ENCODE measurements around the gene CPD.
"Not testable (repeated sequence)": the region's sequence is repeated elsewhere in the genome, so short reads cannot be mapped to it uniquely, and the experiment has no call there.

CPD gene

DNA sequence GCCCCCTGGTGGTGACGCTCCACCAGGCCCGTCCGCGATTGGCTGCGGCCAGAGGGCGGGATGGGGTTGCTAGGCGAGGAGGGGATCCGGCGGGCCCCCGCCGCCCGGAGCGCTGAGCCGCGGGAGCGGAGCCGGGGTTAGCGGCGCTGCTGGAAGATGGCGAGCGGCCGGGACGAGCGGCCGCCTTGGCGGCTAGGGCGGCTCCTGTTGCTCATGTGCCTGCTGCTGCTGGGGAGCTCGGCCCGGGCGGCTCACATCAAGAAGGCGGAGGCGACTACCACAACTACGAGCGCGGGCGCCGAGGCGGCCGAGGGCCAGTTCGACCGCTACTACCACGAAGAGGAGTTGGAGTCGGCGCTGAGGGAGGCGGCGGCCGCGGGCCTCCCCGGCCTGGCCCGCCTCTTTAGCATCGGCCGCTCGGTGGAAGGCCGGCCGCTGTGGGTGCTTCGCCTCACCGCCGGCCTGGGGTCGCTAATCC is at the start of gene CPD:
TSS of gene CPD (plus strand) at position 103 of the 478 bp plus-strand sequence. CDS start at position 157, 54 bp downstream.
- FAIRE-seq, result no peak

DNA sequence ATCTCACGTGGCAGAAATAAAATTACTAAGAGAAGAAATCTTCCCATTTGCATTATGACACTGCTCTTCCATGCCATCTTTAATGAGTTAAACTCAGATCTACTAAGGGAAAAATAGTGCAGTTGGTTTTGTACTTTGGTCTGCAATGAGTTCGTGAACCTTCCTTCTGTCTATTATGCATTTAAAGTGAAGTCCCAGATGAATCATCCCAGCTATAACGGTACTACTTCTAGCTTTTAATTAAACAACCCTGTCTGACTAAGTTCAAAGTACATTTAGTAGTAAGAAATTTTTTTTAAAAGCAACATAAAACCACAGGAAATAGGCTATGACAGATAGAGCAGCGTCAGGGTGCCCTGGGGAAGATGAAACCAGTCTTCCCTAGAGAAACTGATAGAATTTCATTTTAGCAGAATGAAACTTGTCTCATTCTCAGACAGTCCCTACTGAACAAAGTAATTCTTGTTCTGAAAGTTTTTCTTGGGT is 46.6 kb upstream of the CPD start:
- FAIRE-seq, result peak; percentile 38

DNA sequence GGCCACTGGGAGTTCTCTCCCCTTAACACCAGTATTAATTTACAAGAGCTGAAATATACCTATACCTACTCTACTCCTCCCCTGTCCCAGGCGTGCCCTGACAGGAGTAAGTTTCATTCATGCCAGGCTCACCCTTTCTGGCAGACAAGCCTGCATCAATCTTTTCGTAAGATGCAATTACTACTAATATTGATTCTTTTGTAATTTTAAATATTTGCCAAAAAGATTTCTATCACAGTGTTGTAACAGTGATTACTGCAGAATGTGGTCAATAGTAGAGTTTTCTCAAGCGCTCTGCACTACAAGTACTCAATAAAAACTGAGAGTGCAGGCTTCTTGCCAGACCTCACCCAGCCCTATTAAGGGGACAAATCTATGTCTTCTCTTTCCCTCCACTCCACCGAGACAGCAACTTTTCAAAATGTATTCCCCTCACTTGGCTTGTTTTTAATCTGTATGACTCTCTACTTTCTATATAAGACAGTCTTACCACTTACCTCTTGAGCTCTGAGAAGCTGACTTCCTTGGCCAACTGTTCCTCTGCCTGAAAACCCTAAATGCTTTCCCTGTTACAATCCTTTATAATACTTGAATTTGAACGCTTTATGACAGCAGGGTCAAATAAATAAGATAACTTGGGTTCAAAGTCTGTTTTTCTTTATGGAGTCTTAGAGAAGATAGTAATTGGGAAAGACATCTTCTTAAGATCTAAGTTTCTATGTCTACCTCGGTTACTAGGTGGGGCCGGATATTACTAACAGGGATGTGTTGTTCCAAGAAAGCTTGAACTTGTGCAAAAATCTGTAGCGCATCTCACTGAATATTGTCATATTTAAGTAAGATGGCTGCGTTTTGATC is 45.0 kb upstream of the CPD start, which contains the start of gene TMIGD1:
TSS of gene TMIGD1 (minus strand) at position 555 of the 858 bp plus-strand sequence. CDS start 1,924 bp downstream, outside the sequence.
- no peak for FAIRE-seq

DNA sequence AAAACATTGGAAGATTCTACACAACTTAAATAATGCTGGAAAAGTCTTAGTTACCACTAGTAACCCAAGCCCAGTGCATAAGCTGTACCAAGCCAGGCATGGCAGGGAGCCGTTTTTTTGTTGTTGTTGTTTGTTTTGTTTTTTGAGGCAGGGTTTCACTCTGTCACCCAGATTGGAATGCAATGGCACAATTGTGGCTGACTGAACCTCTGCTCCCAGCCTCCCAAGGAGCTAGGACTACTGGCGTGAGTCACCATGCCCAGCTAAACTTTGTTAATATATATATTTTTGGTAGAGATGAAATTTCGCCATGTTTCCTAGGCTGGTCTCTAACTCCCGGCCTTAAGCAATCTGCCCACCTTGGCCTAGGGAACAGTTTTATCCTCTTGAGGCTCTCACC is 44.3 kb upstream of the CPD start:
- no peak for FAIRE-seq

DNA sequence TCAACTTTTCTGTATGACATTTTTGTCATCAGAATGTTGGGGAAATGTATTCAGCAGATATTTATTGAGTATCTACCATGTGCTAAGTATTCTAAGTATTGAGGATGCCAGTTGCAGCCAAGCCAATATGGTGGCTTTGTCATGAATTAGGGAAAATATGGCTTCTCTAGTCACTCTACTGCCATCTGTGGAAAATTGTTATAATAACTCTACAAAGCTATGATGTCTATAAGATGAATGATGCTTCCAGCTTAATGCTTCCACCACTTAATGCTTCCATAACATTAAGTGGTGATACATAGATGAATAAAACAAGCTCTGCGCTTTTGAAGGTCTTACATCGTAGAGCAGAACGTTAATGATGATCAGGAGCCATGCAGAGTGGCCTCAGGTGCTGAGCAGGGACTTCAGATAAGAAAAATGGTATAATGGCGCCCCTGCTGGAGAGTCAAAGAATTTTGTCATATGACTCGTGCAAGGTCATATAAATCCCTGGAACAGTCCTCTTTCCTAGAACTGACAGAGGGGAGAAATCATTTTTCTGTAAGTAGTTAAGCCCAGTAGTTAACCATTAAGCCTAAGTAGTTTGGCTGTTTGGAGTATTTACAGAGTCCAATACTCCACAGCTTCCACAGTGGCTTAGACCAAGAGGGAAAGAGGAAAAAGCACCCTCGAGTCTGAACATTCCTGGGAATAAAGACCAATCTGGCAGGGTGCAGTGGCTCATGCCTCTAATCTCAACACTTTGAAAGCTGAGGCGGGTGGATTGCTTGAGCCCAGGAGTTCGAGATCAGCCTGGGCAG is 42.2 kb upstream of the CPD start:
- no peak for FAIRE-seq

DNA sequence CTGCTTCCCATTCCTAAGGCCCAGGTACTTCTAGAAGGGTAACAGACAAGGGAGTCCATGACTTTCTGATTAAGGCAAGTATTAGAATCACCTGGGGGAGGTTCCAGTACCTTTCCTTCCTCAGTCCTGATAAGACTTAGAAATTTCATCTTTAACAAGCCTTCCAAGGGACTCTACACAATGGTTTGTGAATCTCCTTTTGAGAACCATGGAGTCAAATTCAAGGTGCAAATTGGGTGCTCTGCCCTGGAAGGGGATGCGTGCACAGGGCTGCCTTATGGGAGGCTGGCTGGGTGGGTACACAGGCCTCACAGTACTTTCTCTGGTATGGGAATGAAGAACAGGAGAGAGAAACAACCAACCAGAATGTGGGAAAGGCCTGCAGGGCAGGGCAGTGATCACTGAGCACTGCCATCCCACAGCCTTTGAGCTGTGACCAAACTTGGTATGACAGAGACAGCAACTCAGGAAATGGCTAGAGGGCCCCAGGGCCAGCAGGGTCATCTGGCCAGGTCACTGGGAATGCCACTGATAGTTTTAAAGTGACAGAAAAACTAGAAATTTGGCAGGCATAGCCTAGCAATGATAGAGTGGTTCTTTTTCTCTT is 41.2 kb upstream of the CPD start:
- FAIRE-seq, result no peak

DNA sequence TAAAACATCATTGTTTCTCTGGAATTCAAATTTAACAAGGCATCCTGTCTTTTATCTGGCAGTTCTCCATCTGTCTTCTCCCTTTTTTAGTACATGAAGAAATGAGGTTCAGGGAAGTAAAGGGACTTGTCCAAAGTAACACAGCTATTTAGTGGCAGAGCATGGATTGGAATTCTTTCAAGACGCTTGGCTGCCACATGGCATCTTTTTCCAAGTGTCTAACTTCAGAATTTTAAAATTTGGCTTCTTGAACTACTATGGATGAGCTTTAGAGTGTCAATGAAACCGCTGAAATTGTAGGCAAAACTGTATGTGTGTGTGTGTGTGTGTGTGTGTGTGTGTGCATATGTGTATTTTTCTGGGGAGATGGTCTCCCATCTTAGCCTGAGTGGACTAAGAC is 39.6 kb upstream of the CPD start:
- no peak for FAIRE-seq

DNA sequence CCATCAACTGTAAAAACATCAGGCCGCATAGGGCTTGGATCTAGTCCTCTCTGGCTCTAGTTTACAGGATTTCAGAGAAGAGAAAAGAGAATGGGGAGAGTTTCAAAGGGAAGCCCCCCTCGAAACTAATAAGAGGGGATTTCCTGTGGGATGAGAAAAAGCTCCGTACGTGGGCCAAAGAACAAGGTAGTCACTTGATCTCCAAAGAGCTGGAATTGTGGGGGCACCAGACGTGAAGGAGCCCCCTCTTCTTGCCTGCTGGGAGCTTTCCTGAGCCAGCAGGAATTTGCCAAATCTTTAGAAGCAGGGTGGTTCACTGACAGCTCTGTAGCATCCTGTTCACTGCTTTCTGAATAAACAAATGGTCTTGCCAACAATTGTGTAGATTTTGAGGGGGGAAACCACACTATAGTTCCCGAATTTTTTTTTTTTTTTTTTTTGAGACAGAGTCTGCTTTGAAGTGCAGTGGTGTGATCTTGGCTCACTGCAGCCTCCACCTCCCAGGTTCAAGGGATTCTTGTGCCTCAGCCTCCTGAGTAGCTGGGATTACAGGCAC is 37.8 kb upstream of the CPD start:
- FAIRE-seq, result no peak

DNA sequence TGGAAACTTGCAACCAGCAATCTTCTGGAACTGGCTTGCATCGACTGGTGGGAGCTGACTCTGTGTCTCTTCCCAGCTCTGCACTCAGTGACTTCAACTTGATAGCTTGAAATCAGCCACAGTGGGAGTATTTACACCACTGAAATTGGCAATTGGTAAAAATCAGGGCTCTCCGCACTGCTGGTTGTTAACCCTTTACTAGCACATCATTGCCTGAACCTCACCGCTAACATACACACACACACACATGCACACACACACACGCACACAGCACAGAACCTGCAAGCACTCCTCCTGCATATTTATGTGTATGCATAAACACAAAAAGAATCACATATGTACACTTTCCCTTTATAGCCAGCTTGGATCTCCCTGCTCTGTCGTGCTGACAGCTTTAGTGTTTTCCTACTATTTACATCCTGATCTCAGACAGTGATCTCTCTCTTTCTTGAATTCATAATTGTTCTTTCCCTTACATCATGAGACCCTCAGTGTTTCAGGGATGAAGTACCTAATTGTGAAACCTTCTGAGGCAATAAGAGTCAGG is 37.0 kb upstream of the CPD start:
- FAIRE-seq, result no peak

DNA sequence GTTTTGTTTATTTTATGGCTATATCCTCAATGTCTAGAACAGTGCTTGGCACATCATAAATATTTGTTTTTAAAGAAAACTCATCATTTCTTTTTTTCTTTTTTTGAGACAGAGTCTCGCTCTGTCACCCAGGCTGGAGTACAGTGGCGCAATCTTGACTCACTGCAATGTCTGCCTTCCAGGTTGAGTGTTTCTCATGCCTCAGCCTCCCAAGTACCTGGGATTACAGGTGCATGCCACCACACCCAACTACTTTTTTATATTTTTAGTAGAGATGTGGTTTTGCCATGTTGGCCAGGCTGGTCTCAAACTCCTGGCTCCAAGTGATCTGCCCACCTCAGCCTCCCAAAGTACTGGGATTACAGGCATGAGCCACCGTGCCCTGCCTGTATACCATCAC is 35.5 kb upstream of the CPD start:
- not testable (repeated sequence) for FAIRE-seq

DNA sequence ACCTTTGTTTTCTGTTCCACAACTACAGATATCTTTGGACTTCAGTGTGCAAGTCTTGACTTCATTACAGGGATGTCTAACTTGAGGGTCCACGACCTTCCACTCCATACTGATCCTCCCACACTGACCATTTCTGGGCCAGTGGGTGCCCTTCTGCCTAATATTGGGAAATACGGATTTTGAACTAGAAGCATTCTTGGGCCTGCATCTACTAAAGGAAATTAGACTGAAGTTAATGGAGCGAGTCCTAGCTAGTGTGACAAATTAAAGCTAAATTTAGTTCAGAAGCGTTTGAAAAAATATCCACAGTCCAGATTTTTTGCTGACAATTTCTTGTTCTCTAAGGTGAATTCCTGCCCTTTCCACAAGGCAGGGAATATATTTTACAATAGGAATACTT is 34.9 kb upstream of the CPD start:
- FAIRE-seq, result no peak

DNA sequence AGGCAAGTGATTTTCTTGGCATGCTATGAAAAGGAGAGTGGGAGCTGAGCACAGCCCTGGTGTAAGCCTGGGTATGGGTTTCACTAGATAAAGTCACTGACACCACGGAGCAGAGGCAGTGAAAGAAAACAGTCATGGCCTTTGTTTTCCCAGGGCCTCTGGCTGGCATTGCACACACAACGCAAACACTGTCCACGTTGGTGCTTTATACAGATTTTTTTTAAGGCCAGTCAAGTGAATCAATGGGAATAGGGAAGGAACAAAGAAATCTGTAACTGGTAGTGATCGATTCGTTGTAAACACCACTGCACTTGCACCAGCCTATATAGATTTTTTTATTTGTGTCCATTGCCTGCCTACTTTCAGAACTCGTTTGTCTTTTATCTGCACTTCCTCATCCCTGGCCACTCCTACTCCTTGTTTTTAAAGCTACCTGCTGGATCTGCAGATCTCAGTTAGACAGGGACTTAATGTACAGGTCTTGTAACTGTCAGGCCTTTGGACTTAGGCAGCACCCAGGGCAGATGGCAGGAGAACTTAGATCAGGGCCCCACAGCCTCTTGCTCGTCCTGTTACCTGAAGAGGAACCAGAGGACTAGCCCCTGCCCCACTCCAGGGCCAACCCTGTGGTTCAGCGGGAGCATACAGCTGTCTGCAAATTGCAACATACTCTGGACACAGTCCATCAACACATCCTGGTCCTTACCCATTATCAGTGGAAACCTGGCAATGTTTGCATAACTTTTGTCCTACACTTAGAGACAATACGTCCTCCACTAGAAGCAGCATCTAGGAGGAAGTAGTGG is 34.2 kb upstream of the CPD start:
- FAIRE-seq, result no peak

DNA sequence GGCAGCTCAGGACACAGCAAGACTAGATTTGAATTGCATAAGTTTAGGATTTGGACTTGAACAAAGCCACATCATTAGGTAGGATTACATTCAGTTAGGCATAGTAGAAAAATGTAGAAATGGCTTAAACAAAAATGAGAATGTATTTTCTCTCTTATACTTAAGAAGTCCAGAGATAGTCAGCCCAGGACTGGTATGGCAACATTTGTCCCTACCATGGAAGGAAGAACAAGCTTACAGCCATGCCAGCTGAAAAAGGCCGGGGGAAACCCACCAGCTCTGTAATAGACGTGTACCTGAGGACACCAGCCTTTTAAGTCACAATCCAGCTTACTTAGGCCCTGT is 33.7 kb upstream of the CPD start:
- no peak for FAIRE-seq

DNA sequence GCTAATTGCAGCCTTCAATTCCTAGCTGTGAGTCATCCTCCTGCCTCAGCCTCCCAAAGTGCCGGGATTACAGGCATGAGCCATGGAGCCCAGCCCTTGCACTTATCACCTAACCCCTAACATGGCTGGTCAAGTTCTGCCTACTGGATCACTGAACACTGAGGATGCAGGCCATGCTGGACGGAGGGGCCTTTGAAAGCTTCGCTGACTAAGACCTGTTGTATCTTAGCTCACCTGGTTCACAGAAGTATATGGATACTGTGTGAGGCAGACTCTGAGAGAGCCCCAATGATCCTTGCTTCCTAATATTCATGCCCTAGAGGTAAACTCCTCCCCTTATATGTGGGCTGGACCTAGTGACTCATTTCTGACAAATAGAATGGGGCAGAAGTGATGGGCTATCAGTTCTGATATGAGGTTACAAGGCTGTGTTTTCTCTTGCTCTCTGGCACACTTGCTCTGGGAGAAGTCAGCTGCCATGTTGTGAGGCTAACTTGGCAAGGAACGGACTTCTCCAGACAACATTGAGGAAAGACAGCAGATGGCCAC is 33.1 kb upstream of the CPD start:
- FAIRE-seq, result no peak

DNA sequence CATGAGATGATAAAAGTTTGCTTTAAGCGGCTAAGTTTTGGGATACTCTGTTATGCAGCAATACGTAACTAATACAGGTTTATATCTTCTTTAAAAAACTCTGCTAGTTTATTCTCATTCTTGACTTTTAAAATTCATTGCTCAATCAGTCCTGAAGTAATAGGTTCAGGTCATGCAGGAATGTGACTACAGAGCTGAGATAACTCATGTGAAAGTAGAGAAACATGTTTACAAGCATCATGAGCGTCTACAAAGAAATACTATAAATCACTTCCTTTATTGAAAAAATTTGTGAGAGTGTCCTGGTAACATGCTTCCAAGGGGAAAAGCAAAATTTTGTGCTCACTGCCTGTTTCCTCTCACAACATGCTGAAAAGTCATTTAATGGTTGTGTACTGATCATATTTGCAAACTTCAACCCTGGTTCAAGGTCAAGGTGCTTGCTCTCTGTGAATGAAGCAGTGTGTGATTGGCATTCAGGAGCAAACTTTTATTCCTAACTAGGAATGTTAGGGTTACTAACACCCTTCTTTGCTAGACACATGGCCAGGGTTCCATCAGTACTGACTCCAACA is 32.4 kb upstream of the CPD start:
- FAIRE-seq, result no peak

DNA sequence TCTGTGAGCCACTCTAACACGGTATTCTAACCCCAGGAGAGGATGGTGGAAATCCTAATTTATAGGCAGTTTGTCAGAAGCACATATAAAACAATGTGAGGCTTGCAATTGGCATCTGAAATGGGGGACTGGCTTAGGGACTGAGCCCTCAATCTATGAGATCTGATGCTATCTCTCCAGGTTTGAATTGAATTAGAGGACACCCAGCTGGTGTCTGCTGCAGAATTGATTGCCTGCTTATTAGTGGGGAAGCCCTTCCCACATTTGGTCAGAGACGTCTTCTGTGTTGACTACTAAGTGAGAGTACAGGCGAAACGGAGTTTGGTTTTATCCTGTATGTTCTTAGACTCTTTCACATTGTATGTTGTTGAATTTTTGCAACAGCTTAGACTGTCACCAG is 31.2 kb upstream of the CPD start:
- FAIRE-seq, result no peak

DNA sequence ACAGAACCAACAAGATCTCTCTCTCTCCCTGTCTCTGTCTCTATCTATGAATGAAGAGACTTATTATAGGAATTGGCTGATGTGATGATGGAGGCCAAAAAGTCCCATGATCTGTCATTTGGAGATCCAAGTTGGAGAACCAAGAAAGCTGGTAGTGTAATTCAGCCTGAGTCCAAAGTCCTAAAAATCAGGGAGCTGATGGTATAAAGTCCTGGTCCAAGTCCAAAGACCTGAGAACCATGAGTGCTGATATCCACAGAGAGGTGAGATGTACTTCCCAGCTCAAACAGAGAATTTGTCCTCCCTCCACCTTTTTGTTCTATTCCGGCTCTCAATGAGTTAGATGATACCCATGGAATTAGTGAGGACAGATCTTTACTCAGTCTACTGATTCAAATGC is 29.5 kb upstream of the CPD start:
- no peak for FAIRE-seq

DNA sequence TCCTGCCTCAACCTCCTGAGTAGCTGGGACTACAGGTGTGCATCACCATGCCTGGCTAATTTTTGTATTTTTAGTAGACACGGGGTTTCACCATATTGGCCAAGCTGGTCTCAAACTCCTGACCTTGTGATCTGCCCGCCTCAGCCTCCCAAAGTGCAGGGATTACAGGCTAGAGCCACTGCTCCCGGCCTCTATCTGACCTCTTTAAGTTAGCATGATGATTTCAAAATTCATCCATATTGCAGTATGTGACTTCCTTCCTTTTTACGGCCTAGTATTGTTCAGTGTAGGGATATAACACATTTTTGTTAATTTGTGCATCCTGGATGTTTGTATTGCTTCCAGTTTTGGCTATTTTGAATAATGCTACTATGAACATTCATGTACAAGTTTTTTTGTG is 27.5 kb upstream of the CPD start:
- not testable (repeated sequence) for FAIRE-seq

DNA sequence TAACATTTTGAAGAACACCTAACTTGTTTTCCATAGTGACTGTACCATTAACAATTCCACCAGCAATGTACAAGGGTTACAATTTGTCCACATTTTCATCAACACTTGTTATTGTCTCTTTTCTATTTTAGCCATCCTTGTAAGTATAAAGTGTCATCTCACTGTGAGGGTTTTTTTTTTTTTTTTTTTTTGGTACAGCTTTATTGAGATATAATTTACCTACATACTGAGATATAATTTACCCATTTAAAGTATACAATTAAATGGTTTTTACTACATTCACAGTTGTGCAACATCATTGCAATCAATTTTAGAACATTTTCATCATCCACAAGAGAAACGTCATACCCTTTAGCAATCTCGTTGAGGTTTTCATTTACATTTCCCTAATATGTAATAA is 27.0 kb upstream of the CPD start:
- no peak for FAIRE-seq

DNA sequence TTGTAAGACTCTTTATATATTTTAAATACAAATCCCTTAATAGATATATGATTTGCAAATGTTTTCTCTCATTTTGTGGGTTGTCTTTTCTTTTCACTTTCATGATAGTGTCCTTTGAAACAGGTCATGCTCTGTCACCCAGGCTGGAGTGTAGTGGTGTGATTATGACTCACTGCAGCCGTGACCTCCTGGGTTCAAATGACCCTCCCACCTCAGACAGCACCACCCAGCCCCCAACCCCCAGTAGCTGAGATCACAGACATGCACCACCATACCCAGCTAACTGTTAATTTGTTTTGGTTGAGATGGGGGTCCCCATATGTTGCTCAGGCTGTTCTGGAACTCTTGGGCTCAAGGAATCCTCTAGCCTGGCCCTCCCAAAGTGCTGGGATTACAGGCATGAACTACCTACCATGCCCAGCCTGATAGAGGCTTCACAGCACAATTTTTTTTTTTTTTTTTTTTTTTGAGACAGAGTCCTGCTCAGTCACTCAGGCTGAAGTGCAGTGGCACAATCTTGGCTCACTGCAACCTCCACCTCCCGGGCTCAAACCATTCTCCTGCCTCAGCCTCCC is 26.4 kb upstream of the CPD start:
- no peak for FAIRE-seq

DNA sequence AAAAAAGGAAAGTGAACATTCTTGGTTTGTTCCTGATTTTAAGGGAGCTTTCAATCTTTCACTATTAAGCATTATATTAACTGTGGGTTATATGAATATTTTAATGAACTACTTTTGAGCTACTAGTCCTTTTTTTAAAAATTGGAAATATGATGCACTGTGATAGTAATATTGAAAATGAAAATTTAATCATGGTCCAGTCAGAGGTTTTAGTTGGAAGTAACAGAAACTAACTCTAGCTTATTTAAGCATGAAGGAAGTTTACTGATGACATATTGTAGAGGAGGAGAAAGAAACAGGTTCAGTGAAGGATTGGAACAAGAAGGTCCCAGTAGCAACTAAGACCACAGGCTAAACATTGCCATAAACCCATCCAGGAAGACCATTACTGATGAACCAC is 24.0 kb upstream of the CPD start:
- FAIRE-seq, result no peak

Measured in colon (tissue), 2 donors.